Breast epithelium (tissue), 4 donors: ENCODE results near the gene FBXL13. TPM values are rescaled to one million over a fixed set of nuclear protein-coding genes. Genes with fewer than 3 reads are reported as not detected.
"Not testable (repeated sequence)": the region's sequence is repeated elsewhere in the genome, so short reads cannot be mapped to it uniquely, and the experiment has no call there.

ENCODE experiments used
- DNase-seq, 2 donors: peaks; one replicate each; pipeline ENCODE4 v3.0.0-alpha.2; 2019; ENCODE audit warnings: low spot score in 2 of 2
- H3K27ac ChIP-seq, 2 donors: fragments of 200-600 bp; sonication (generic) in 1 of 2; one replicate each; pipeline ENCODE4 v1.5.1; 2016 to 2019; ENCODE audit warnings: mild to moderate bottlenecking in 1 of 2
- H3K27me3 ChIP-seq, 2 donors: fragments of 200-600 bp; sonication (generic) in 1 of 2; one replicate each; pipeline versions ENCODE4 v1.5.1 to v1.6.0; 2017 to 2019; ENCODE audit warnings: control low read depth in 1 of 2, mild to moderate bottlenecking in 1 of 2
- H3K36me3 ChIP-seq: fragments of 200-600 bp; one replicate; pipeline ENCODE4 v1.5.1; 2019
- H3K4me1 ChIP-seq, 2 donors: fragments of 200-600 bp; sonication (generic); one replicate each; pipeline ENCODE4 v1.5.1; 2016 to 2019; ENCODE audit warnings: control low read depth in 1 of 2
- H3K4me3 ChIP-seq, 3 donors: fragments of 200-600 bp; sonication (generic); 1 replicate in 2 of 3; 2 replicates in 1 of 3; pipeline ENCODE4 v1.5.1; 2016 to 2019; ENCODE audit warnings: mild to moderate bottlenecking in 3 of 3, moderate library complexity in 2 of 3
- H3K9me3 ChIP-seq, 2 donors: fragments of 200-600 bp; sonication (generic) in 1 of 2; one replicate each; pipeline ENCODE4 v1.5.1; 2016 to 2019; ENCODE audit warnings: control low read depth in 1 of 2
- POLR2A ChIP-seq: fragments of 450-650 bp; IDR thresholded peaks from one replicate; pipeline ENCODE4 v1.6.1; 2016; ENCODE audit warnings: antibody characterized with exemption, mild to moderate bottlenecking, moderate library complexity
- POLR2AphosphoS5 ChIP-seq, 3 donors: sonication (generic); formaldehyde crosslinking; IDR thresholded peaks; one replicate each; pipeline ENCODE4 v1.6.1; 2017; ENCODE audit warnings: antibody characterized with exemption in 3 of 3
- intact Hi-C: fragments of 100-400 bp; cut with DNase I; formaldehyde crosslinking; loops from one replicate; pipeline ENCODE4 v1.15.1; 2023; ENCODE audit warnings: low total_unique reads
- total RNA-seq, 3 donors: library from RNA; depleted of rRNA; stranded (reverse); fragments of >200 nt; gene quantifications; one replicate each; pipeline ENCODE4 v1.1.0, GENCODE V29; 2016
- TF ChIP-seq, protein P1 (sequence below), 3 donors: fragments of 450-650 bp; IDR thresholded peaks; one replicate each; pipeline ENCODE4 v1.5.1; 2016 to 2017; ENCODE audit warnings: antibody characterized with exemption in 3 of 3, mild to moderate bottlenecking in 3 of 3, moderate library complexity in 3 of 3

FBXL13 gene
- total RNA-seq, 3 donors from 2014 or later, result 1.1 to 4.2 (median 3.3) TPM

DNA sequence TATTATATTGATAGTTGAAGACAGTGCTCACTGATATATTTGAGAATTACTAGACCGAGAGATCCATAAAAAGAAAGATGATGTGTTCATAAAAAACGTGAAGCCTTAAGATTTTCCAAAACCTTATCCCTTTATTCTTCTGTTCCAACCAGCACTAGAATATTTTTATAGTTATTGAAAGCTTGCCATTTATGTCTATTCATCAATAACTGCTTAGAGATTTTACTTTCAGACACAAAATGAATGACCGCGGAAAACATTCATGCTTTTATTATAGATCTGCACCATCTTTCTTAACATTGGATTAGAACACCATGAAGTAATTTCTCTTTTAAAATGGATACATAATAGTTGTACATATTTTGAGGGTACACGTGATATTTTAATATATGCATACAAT, 77.6 kb downstream of the FBXL13 start:
- intact Hi-C loops, result no loop called here
- TF ChIP-seq POLR2AphosphoS5 (IDR thresholded peaks at IDR 0.05), result no peak
- no peak for TF ChIP-seq POLR2A
- TF ChIP-seq, protein P1, sequence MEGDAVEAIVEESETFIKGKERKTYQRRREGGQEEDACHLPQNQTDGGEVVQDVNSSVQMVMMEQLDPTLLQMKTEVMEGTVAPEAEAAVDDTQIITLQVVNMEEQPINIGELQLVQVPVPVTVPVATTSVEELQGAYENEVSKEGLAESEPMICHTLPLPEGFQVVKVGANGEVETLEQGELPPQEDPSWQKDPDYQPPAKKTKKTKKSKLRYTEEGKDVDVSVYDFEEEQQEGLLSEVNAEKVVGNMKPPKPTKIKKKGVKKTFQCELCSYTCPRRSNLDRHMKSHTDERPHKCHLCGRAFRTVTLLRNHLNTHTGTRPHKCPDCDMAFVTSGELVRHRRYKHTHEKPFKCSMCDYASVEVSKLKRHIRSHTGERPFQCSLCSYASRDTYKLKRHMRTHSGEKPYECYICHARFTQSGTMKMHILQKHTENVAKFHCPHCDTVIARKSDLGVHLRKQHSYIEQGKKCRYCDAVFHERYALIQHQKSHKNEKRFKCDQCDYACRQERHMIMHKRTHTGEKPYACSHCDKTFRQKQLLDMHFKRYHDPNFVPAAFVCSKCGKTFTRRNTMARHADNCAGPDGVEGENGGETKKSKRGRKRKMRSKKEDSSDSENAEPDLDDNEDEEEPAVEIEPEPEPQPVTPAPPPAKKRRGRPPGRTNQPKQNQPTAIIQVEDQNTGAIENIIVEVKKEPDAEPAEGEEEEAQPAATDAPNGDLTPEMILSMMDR (IDR thresholded peaks at IDR 0.05), result no peak
- H3K4me1 ChIP-seq, result no peaks in the 10 kb centered on the region
- peaks cover 0 to 6% of the 10 kb centered on the region in 2 donors for H3K9me3 ChIP-seq
- no peak for DNase-seq
- H3K4me3 ChIP-seq, result no peak overlapping the region
- H3K27ac ChIP-seq, result no peak overlapping the region
- H3K27me3 ChIP-seq, result no peaks in the 10 kb centered on the region
- no peaks in the 10 kb centered on the region for H3K36me3 ChIP-seq

- H3K9me3 ChIP-seq, H3K27me3 ChIP-seq, H3K36me3 ChIP-seq, H3K4me3 ChIP-seq, intact Hi-C loops, DNase-seq, H3K4me1 ChIP-seq, H3K27ac ChIP-seq: not testable (repeated sequence)
Measured at GRCh38 chr7:102995609-102996008, 79.0 kb downstream of the FBXL13 start.

DNA sequence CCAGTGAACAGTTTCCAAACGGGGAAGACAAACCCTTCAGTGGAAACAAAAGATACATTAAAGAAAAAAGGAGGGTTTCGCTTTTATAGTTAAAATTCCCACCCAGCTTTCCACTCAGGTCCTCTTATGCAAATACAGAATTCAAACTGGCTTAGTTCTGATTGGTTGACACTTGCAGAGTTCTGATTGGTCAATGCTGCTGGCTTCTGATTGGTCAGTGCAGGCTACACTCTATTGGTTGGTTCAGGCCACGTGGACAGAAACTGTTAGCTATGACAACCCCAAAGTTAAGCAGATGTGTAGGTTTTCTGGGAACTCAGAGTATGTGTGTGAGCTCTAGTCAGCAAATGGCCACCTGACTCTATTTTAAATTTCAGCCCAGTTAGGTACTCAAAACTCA, 80.0 kb downstream of the FBXL13 start:
- Histone ChIP-seq H3K4me3 (no peak overlapping the region), H3K4me1 (no peaks in the 10 kb centered on the region)
- no peak for DNase-seq

DNA sequence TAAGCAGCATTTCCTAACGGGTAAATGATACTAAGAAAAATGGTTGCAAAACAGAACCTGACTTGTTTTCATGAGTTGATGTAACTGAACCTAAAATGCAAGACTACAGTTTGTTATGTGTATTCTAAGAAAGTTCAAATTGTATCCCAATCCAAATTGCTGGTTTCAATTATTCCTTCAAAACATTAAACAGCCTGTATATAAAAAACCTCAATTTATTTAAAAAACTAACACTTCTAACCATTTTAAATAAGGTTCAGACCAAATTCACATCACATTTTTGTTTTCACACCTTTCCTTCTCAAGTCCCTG, 80.9 kb downstream of the FBXL13 start:
- H3K4me1 ChIP-seq, result no peaks in the 10 kb centered on the region
- TF ChIP-seq POLR2A (no peak), POLR2AphosphoS5 (IDR thresholded peaks at IDR 0.05) (no peak)
- TF ChIP-seq, protein P1 (IDR thresholded peaks at IDR 0.05), result no peak
- no peak overlapping the region for H3K27ac ChIP-seq

More for the DNA sequence above, 80.0 kb downstream of the FBXL13 start:
- Histone ChIP-seq H3K27me3 (no peaks in the 10 kb centered on the region), H3K27ac (no peak overlapping the region), H3K9me3 (no peaks in the 10 kb centered on the region), H3K36me3 (no peaks in the 10 kb centered on the region)
- intact Hi-C loops, result no loop called here
- TF ChIP-seq POLR2A (no peak), POLR2AphosphoS5 (IDR thresholded peaks at IDR 0.05) (no peak)
- TF ChIP-seq, protein P1 (IDR thresholded peaks at IDR 0.05), result no peak

DNA sequence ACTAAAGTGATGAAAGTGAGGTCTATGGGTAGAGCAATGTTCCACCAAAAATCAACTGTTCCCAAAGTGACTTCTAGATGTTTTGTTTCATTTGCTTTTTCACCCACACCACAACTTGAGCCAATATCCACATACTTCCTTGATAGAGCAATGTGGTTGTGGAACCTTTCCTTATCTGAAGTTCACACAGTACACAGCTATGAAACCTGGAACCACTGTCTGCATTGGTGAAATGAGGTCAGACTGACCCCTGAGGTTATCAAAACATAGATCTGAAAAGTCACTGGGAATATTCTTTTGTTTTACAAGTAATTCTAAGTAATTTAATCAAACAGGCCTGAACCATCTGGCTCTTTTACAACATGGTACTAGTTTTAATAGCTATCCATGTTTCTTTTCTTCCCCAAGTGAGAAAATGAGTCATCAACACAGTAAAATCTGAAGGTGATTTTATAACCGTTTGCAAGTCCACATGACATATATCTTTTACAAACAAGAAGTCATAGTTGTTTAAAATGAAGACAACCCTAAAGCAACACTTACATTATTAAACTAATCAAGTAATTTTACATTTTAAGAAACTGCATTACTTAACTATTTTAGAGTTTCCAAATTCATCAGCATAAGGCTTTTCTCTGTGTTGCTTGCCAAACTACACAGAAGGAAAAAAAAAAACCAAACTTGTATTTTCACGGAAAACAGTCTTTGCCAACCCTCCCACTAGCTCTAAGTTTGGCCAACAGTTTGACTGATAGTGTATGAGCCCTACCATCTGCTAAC, 81.5 kb downstream of the FBXL13 start:
- DNase-seq, result no peak
- intact Hi-C loops, result no loop called here
- Histone ChIP-seq H3K4me3 (no peak overlapping the region), H3K4me1 (no peaks in the 10 kb centered on the region), H3K27me3 (no peaks in the 10 kb centered on the region), H3K27ac (peak overlapping the region; percentile 6 to 16), H3K9me3 (no peaks in the 10 kb centered on the region), H3K36me3 (no peaks in the 10 kb centered on the region)
- no peak for TF ChIP-seq POLR2AphosphoS5 (IDR thresholded peaks at IDR 0.05)
- no peak for TF ChIP-seq POLR2A
- TF ChIP-seq, protein P1 (IDR thresholded peaks at IDR 0.05), result no peak

More for the DNA sequence above, 80.9 kb downstream of the FBXL13 start:
- no peak overlapping the region for H3K4me3 ChIP-seq
- intact Hi-C loops, result no loop called here
- H3K9me3 ChIP-seq, result no peaks in the 10 kb centered on the region
- no peaks in the 10 kb centered on the region for H3K36me3 ChIP-seq
- no peaks in the 10 kb centered on the region for H3K27me3 ChIP-seq
- DNase-seq, result no peak
